Measurements from ENCODE around the gene HELZ2. TPM values are rescaled to one million over a fixed set of nuclear protein-coding genes. Genes with fewer than 3 reads are reported as not detected.
"Not testable (repeated sequence)": the region's sequence is repeated elsewhere in the genome, so short reads cannot be mapped to it uniquely, and the experiment has no call there.

The HELZ2 gene
- total and polyA plus RNA-seq, 7 experiments from 2014 or later: 3.8 to 102 (median 24.9) TPM

- DNase-seq; H3K9me3 Mint-ChIP-seq; ATAC-seq; H3K27ac Mint-ChIP-seq; H3K36me3 Mint-ChIP-seq; H3K4me3 ChIP-seq (ENCODE audit: low read length); intact Hi-C loops (cut with micrococcal nuclease); H3K27me3 ChIP-seq (ENCODE audit: control insufficient read depth in 2 of 2, insufficient read depth in 2 of 2, low read length in 2 of 2); H3K4me3 Mint-ChIP-seq; H3K9me3 ChIP-seq (ENCODE audit: control insufficient read depth in 2 of 3, low read length in 3 of 3); H3K27me3 Mint-ChIP-seq; H3K27ac ChIP-seq (ENCODE audit: low read depth, low read length): not testable (repeated sequence)
- H3K4me1 Mint-ChIP-seq: peaks cover 9 to 34% (median 21%) of the 10 kb centered on the region in 7 donors
- H3K36me3 ChIP-seq (ENCODE audit: control insufficient read depth in 2 of 3, insufficient read depth in 3 of 3, low read length in 3 of 3): peaks cover 0 to 12% (median 0%) of the 10 kb centered on the region in 3 experiments
- peaks cover 33 to 35% of the 10 kb centered on the region in 2 donors for H3K4me1 ChIP-seq (ENCODE audit: control insufficient read depth in 2 of 2, insufficient read depth in 2 of 2, low read length in 2 of 2)
- ChIA-PET CTCF (interaction anchor here (0.7 kb wide), 1 partner anchor 8 kb away, joined by 6 read pairs; no protein-coding TSS in a partner anchor), POLR2A (interaction anchor here (0.7 kb wide), 1 partner anchor 14 kb away, joined by 3 read pairs; no protein-coding TSS in a partner anchor)
These were observed 3.0 kb downstream of the HELZ2 start for GRCh38 chr20:63571087-63571478.

DNA sequence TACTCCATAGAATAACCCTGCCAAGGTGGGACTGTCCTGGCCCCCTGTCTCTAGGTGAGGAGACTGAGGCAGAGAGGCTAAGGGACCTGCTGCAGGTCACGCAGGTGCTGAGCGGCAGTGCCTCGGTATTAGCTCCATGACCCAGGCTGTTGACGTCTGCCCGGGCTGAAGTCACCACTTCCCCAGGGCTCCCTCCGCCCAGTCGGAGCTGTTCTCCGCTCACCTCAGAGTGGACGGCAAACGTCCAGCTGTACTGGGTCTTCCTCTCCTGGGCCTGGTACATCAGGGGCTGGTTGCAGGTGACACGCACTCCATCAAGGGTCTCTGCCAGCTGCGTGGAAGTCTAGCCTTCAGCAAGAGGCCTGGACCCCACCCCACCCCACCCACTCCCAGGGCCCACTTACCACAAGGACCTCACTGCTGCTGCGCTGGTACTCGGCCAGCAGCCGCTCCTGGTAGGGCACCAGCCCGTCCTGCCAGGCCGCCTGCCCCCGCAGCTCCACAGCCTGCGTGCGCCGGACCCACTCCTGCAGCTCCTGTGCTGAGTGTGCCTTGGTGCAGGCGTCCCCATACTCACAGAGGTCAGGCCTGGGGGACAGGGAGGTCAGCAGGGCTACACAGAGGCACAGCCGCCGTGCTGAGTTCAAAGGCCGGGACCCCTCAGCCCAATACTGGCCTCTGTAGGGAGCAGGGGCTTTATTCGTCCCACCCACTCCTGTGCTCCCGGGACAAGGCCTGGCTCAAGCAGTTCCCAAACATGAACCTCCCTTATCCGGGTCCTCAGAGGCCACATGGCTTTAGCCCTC, 3.6 kb downstream of the HELZ2 start:
- DNase-seq (peak in 1 of 9 donors; percentile 20), ATAC-seq (no peak)
- ChIA-PET POLR2A (interaction anchor here (0.7 to 1.0 kb wide), 2 partner anchors 13 to 295 kb away, joined by 3 read pairs; partner anchors contain the start of gene TPD52L2), CTCF (interaction anchor here (0.7 kb wide), 1 partner anchor 9 kb away, joined by 6 read pairs; no protein-coding TSS in a partner anchor)
- peaks cover 0 to 2% (median 0%) of the 10 kb centered on the region in 11 donors for H3K9me3 Mint-ChIP-seq
- H3K27me3 ChIP-seq (ENCODE audit: control insufficient read depth in 2 of 2, insufficient read depth in 2 of 2, low read length in 2 of 2): no peaks in the 10 kb centered on the region
- H3K27ac Mint-ChIP-seq: no peak overlapping the region
- no peak overlapping the region for H3K27ac ChIP-seq (ENCODE audit: low read depth, low read length)
- H3K4me1 ChIP-seq (ENCODE audit: control insufficient read depth in 2 of 2, insufficient read depth in 2 of 2, low read length in 2 of 2): peaks cover 33 to 35% of the 10 kb centered on the region in 2 donors
- H3K9me3 ChIP-seq (ENCODE audit: control insufficient read depth in 2 of 3, low read length in 3 of 3): no peaks in the 10 kb centered on the region
- peaks cover 0 to 11% (median 0%) of the 10 kb centered on the region in 5 donors for H3K36me3 Mint-ChIP-seq
- intact Hi-C loops (cut with micrococcal nuclease): no loop called here
- peaks cover 0 to 2% (median 0%) of the 10 kb centered on the region in 5 donors for H3K27me3 Mint-ChIP-seq
- H3K36me3 ChIP-seq (ENCODE audit: control insufficient read depth in 2 of 3, insufficient read depth in 3 of 3, low read length in 3 of 3): peaks cover 0 to 15% (median 0%) of the 10 kb centered on the region in 3 experiments
- H3K4me3 ChIP-seq (ENCODE audit: low read length): no peak overlapping the region
- peaks cover 9 to 34% (median 21%) of the 10 kb centered on the region in 7 donors for H3K4me1 Mint-ChIP-seq
- H3K4me3 Mint-ChIP-seq: peak overlapping the region in 1 of 10 donors; percentile 86

DNA sequence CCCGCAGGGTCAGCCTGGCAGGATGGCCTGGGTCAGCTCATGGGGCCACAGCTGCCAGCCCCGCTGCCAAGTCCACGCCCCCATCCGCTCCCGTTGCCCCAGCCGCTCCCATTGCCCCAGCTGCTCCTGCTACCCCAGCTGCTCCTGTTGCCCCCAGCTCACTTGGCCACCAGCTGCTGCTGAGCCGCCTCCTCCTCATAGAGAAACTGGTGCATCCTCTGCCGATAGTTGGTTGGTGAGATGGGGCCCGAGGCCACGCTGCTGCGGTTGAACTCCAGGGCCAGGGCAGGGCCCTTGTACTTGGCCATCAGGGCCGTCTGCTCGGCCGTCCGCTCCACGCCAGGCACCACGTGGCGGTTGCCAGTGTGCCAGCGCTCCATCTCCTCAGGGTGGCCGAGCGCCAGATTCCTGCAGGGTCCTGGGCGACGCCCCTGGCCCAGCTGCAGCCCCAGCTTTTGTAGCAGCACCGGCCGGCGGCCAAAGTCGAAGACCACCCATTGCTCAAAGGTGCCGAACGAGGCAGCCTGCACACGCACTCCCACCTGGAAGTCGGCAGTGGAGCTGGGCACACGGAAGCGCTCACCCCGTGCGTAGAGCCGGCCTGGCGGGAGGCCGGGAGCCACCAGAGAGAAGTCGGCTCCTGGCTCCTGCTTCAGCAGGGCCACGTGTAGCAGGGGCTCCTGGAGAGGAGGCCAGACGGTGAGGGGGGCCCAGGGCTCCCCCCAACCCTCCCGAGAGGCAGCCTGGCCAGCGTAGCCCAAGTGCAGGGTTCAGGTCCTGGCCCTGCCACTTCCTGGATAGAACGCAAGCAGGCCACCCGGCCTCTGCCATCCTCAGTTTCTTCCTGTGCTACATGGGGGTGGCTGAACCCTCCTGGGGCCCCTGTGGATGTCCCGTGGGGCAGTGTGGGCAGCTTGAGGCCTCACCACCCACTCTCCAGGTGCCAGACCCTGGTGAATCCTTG, 4.8 kb downstream of the HELZ2 start:
- Mint-ChIP-seq H3K4me3 (peak overlapping the region in 8 of 10 donors; percentile 39 to 86 (median 62)), H3K27ac (peak overlapping the region in 1 of 9 donors; percentile 38), H3K9me3 (peaks cover 0 to 2% (median 0%) of the 10 kb centered on the region in 11 donors), H3K4me1 (peaks cover 9 to 34% (median 21%) of the 10 kb centered on the region in 7 donors), H3K27me3 (no peaks in the 10 kb centered on the region), H3K36me3 (peaks cover 0 to 11% (median 0%) of the 10 kb centered on the region in 5 donors)
- Histone ChIP-seq H3K4me1 (ENCODE audit: control insufficient read depth in 2 of 2, insufficient read depth in 2 of 2, low read length in 2 of 2) (peaks cover 27 to 35% of the 10 kb centered on the region in 2 donors), H3K4me3 (ENCODE audit: low read length) (peak overlapping the region; percentile 62), H3K36me3 (ENCODE audit: control insufficient read depth in 2 of 3, insufficient read depth in 3 of 3, low read length in 3 of 3) (peaks cover 0 to 27% (median 0%) of the 10 kb centered on the region in 3 experiments), H3K9me3 (ENCODE audit: control insufficient read depth in 2 of 3, low read length in 3 of 3) (no peaks in the 10 kb centered on the region), H3K27me3 (ENCODE audit: control insufficient read depth in 2 of 2, insufficient read depth in 2 of 2, low read length in 2 of 2) (no peaks in the 10 kb centered on the region), H3K27ac (ENCODE audit: low read depth, low read length) (no peak overlapping the region)
- no peak for DNase-seq
- intact Hi-C loops (cut with micrococcal nuclease): loop anchor here in 1 of 2 donors (2.0 kb wide), 1 partner anchor 16 kb away; no protein-coding TSS in a partner anchor
- ChIA-PET CTCF (no interaction called here), POLR2A (interaction anchor here (0.8 to 2.9 kb wide), 5 partner anchors 15 to 296 kb away, joined by 3 to 10 read pairs (median 3); partner anchors contain the start of genes FNDC11, PPDPF and TPD52L2)
- no peak for ATAC-seq

- Mint-ChIP-seq H3K27me3 (no peaks in the 10 kb centered on the region), H3K27ac (peak overlapping the region in 4 of 9 donors; percentile 32 to 59 (median 43)), H3K4me1 (peaks cover 9 to 34% (median 21%) of the 10 kb centered on the region in 7 donors), H3K36me3 (peaks cover 0 to 11% (median 0%) of the 10 kb centered on the region in 5 donors), H3K4me3 (peak overlapping the region; percentile 70 to 86 (median 82)), H3K9me3 (peaks cover 0 to 2% (median 0%) of the 10 kb centered on the region in 11 donors)
- POLR2A ChIA-PET: interaction anchor here (0.7 to 2.9 kb wide), 8 partner anchors 14 to 412 kb away, joined by 3 to 10 read pairs (median 4); partner anchors contain the start of genes ARFRP1, FNDC11, PPDPF and ZGPAT
- no peak overlapping the region for H3K27ac ChIP-seq (ENCODE audit: low read depth, low read length)
- H3K4me1 ChIP-seq (ENCODE audit: control insufficient read depth in 2 of 2, insufficient read depth in 2 of 2, low read length in 2 of 2): peaks cover 26 to 33% of the 10 kb centered on the region in 2 donors
- CTCF ChIA-PET: interaction anchor here (0.8 kb wide), 1 partner anchor 265 kb away, joined by 3 read pairs; no protein-coding TSS in a partner anchor
- DNase-seq (no peak), ATAC-seq (peak; percentile 16)
- H3K4me3 ChIP-seq (ENCODE audit: low read length): peak overlapping the region; percentile 62
- H3K36me3 ChIP-seq (ENCODE audit: control insufficient read depth in 2 of 3, insufficient read depth in 3 of 3, low read length in 3 of 3): peaks cover 0 to 36% (median 0%) of the 10 kb centered on the region in 3 experiments
- H3K9me3 ChIP-seq (ENCODE audit: control insufficient read depth in 2 of 3, low read length in 3 of 3): no peaks in the 10 kb centered on the region
- intact Hi-C loops (cut with micrococcal nuclease): loop anchor here in 1 of 2 donors (2.0 kb wide), 1 partner anchor 16 kb away; no protein-coding TSS in a partner anchor
- no peaks in the 10 kb centered on the region for H3K27me3 ChIP-seq (ENCODE audit: control insufficient read depth in 2 of 2, insufficient read depth in 2 of 2, low read length in 2 of 2)
These were observed 5.7 kb downstream of the HELZ2 start for GRCh38 chr20:63568170-63568981.

- no peak overlapping the region for H3K27ac ChIP-seq (ENCODE audit: low read depth, low read length)
- peak overlapping the region; percentile 70 to 86 (median 82) for H3K4me3 Mint-ChIP-seq
- ChIA-PET POLR2A (interaction anchor here (0.7 to 2.9 kb wide), 11 partner anchors 13 to 413 kb away, joined by 3 to 10 read pairs (median 4); partner anchors contain the start of genes ARFRP1, FNDC11, PPDPF and PTK6), CTCF (interaction anchor here (0.8 kb wide), 1 partner anchor 266 kb away, joined by 3 read pairs; no protein-coding TSS in a partner anchor)
- no peaks in the 10 kb centered on the region for H3K27me3 Mint-ChIP-seq
- peaks cover 0 to 41% (median 0%) of the 10 kb centered on the region in 3 experiments for H3K36me3 ChIP-seq (ENCODE audit: control insufficient read depth in 2 of 3, insufficient read depth in 3 of 3, low read length in 3 of 3)
- peak overlapping the region in 5 of 9 donors; percentile 32 to 59 (median 48) for H3K27ac Mint-ChIP-seq
- peaks cover 0 to 11% (median 0%) of the 10 kb centered on the region in 5 donors for H3K36me3 Mint-ChIP-seq
- ATAC-seq: peak; percentile 84
- DNase-seq: peak in 8 of 9 donors; percentile 33 to 66 (median 42)
- intact Hi-C loops (cut with micrococcal nuclease): loop anchor here (2.0 kb wide), 1 partner anchor 15 kb away; no protein-coding TSS in a partner anchor
- no peaks in the 10 kb centered on the region for H3K9me3 ChIP-seq (ENCODE audit: control insufficient read depth in 2 of 3, low read length in 3 of 3)
- H3K4me1 ChIP-seq (ENCODE audit: control insufficient read depth in 2 of 2, insufficient read depth in 2 of 2, low read length in 2 of 2): peaks cover 19 to 28% of the 10 kb centered on the region in 2 donors
- peak overlapping the region; percentile 62 for H3K4me3 ChIP-seq (ENCODE audit: low read length)
- H3K27me3 ChIP-seq (ENCODE audit: control insufficient read depth in 2 of 2, insufficient read depth in 2 of 2, low read length in 2 of 2): no peaks in the 10 kb centered on the region
- peaks cover 9 to 34% (median 21%) of the 10 kb centered on the region in 7 donors for H3K4me1 Mint-ChIP-seq
- H3K9me3 Mint-ChIP-seq: peaks cover 0 to 2% (median 0%) of the 10 kb centered on the region in 11 donors
These were observed 6.5 kb downstream of the HELZ2 start for GRCh38 chr20:63567386-63568169.

Measured in naive thymus-derived CD4-positive, alpha-beta T cell (primary cell).